Measurements from ENCODE around the gene PRKCA.
"Not testable (repeated sequence)": the region's sequence is repeated elsewhere in the genome, so short reads cannot be mapped to it uniquely, and the experiment has no call there.

The PRKCA gene

GRCh38 chr17:66455060-66455459 lies 152.6 kb downstream of the PRKCA start:
- no peak overlapping the region for H3K4me3 ChIP-seq (ENCODE audit: insufficient read depth, low read depth, low read length, poor library complexity, severe bottlenecking)
- peaks cover 5% of the 10 kb centered on the region for H3K36me3 ChIP-seq (ENCODE audit: control insufficient read depth, insufficient read depth, low read length)
- no peak overlapping the region for H3K27ac ChIP-seq (ENCODE audit: insufficient read depth, low read length, poor library complexity, severe bottlenecking)
- no peaks in the 10 kb centered on the region for H3K27me3 ChIP-seq (replicated peaks; ENCODE audit: control insufficient read depth, insufficient read depth, low read length, poor library complexity, severe bottlenecking)
- DNase-seq: no peak
- no peaks in the 10 kb centered on the region for H3K9me3 ChIP-seq (ENCODE audit: control insufficient read depth, low read length)
- H3K4me1 ChIP-seq (ENCODE audit: control insufficient read depth, insufficient read depth, low read length, poor library complexity, severe bottlenecking): no peaks in the 10 kb centered on the region

GRCh38 chr17:66457499-66457898 lies 155.1 kb downstream of the PRKCA start:
- not testable (repeated sequence) for H3K4me3 ChIP-seq (ENCODE audit: insufficient read depth, low read depth, low read length, poor library complexity, severe bottlenecking); H3K4me1 ChIP-seq (ENCODE audit: control insufficient read depth, insufficient read depth, low read length, poor library complexity, severe bottlenecking); H3K27ac ChIP-seq (ENCODE audit: insufficient read depth, low read length, poor library complexity, severe bottlenecking); H3K36me3 ChIP-seq (ENCODE audit: control insufficient read depth, insufficient read depth, low read length); H3K9me3 ChIP-seq (ENCODE audit: control insufficient read depth, low read length); DNase-seq; H3K27me3 ChIP-seq (replicated peaks; ENCODE audit: control insufficient read depth, insufficient read depth, low read length, poor library complexity, severe bottlenecking)

- Histone ChIP-seq H3K9me3 (ENCODE audit: control insufficient read depth, low read length) (no peaks in the 10 kb centered on the region), H3K4me3 (ENCODE audit: insufficient read depth, low read depth, low read length, poor library complexity, severe bottlenecking) (no peak overlapping the region), H3K27ac (ENCODE audit: insufficient read depth, low read length, poor library complexity, severe bottlenecking) (no peak overlapping the region), H3K4me1 (ENCODE audit: control insufficient read depth, insufficient read depth, low read length, poor library complexity, severe bottlenecking) (no peaks in the 10 kb centered on the region), H3K27me3 (replicated peaks; ENCODE audit: control insufficient read depth, insufficient read depth, low read length, poor library complexity, severe bottlenecking) (no peaks in the 10 kb centered on the region), H3K36me3 (ENCODE audit: control insufficient read depth, insufficient read depth, low read length) (peaks cover 5% of the 10 kb centered on the region)
- DNase-seq: no peak
Observed at GRCh38 chr17:66458782-66459181, 156.4 kb downstream of the PRKCA start.

GRCh38 chr17:66459811-66460270 lies 157.4 kb downstream of the PRKCA start:
- Histone ChIP-seq H3K36me3 (ENCODE audit: control insufficient read depth, insufficient read depth, low read length) (peaks cover 5% of the 10 kb centered on the region), H3K9me3 (ENCODE audit: control insufficient read depth, low read length) (no peaks in the 10 kb centered on the region), H3K27ac (ENCODE audit: insufficient read depth, low read length, poor library complexity, severe bottlenecking) (no peak overlapping the region), H3K4me1 (ENCODE audit: control insufficient read depth, insufficient read depth, low read length, poor library complexity, severe bottlenecking) (no peaks in the 10 kb centered on the region), H3K4me3 (ENCODE audit: insufficient read depth, low read depth, low read length, poor library complexity, severe bottlenecking) (no peak overlapping the region), H3K27me3 (replicated peaks; ENCODE audit: control insufficient read depth, insufficient read depth, low read length, poor library complexity, severe bottlenecking) (no peaks in the 10 kb centered on the region)
- DNase-seq: no peak

- Histone ChIP-seq H3K27ac (ENCODE audit: insufficient read depth, low read length, poor library complexity, severe bottlenecking) (no peak overlapping the region), H3K4me1 (ENCODE audit: control insufficient read depth, insufficient read depth, low read length, poor library complexity, severe bottlenecking) (no peaks in the 10 kb centered on the region), H3K9me3 (ENCODE audit: control insufficient read depth, low read length) (no peaks in the 10 kb centered on the region), H3K27me3 (replicated peaks; ENCODE audit: control insufficient read depth, insufficient read depth, low read length, poor library complexity, severe bottlenecking) (no peaks in the 10 kb centered on the region), H3K4me3 (ENCODE audit: insufficient read depth, low read depth, low read length, poor library complexity, severe bottlenecking) (no peak overlapping the region), H3K36me3 (ENCODE audit: control insufficient read depth, insufficient read depth, low read length) (peaks cover 5% of the 10 kb centered on the region)
- DNase-seq: no peak
Observed at GRCh38 chr17:66460558-66460957, 158.1 kb downstream of the PRKCA start.

- no peak overlapping the region for H3K27ac ChIP-seq (ENCODE audit: insufficient read depth, low read length, poor library complexity, severe bottlenecking)
- no peaks in the 10 kb centered on the region for H3K4me1 ChIP-seq (ENCODE audit: control insufficient read depth, insufficient read depth, low read length, poor library complexity, severe bottlenecking)
- no peak overlapping the region for H3K4me3 ChIP-seq (ENCODE audit: insufficient read depth, low read depth, low read length, poor library complexity, severe bottlenecking)
- DNase-seq: no peak
- H3K9me3 ChIP-seq (ENCODE audit: control insufficient read depth, low read length): no peaks in the 10 kb centered on the region
- H3K27me3 ChIP-seq (replicated peaks; ENCODE audit: control insufficient read depth, insufficient read depth, low read length, poor library complexity, severe bottlenecking): no peaks in the 10 kb centered on the region
- peaks cover 3% of the 10 kb centered on the region for H3K36me3 ChIP-seq (ENCODE audit: control insufficient read depth, insufficient read depth, low read length)
Observed at GRCh38 chr17:66461343-66461995, 159.1 kb downstream of the PRKCA start.

- no peaks in the 10 kb centered on the region for H3K9me3 ChIP-seq (ENCODE audit: control insufficient read depth, low read length)
- H3K36me3 ChIP-seq (ENCODE audit: control insufficient read depth, insufficient read depth, low read length): peaks cover 3% of the 10 kb centered on the region
- no peaks in the 10 kb centered on the region for H3K4me1 ChIP-seq (ENCODE audit: control insufficient read depth, insufficient read depth, low read length, poor library complexity, severe bottlenecking)
- H3K27ac ChIP-seq (ENCODE audit: insufficient read depth, low read length, poor library complexity, severe bottlenecking): no peak overlapping the region
- H3K4me3 ChIP-seq (ENCODE audit: insufficient read depth, low read depth, low read length, poor library complexity, severe bottlenecking): no peak overlapping the region
- no peaks in the 10 kb centered on the region for H3K27me3 ChIP-seq (replicated peaks; ENCODE audit: control insufficient read depth, insufficient read depth, low read length, poor library complexity, severe bottlenecking)
- no peak for DNase-seq
Observed at GRCh38 chr17:66462010-66462409, 159.6 kb downstream of the PRKCA start.

- H3K27me3 ChIP-seq (replicated peaks; ENCODE audit: control insufficient read depth, insufficient read depth, low read length, poor library complexity, severe bottlenecking): no peaks in the 10 kb centered on the region
- H3K36me3 ChIP-seq (ENCODE audit: control insufficient read depth, insufficient read depth, low read length): no peaks in the 10 kb centered on the region
- no peak overlapping the region for H3K27ac ChIP-seq (ENCODE audit: insufficient read depth, low read length, poor library complexity, severe bottlenecking)
- DNase-seq: no peak
- no peak overlapping the region for H3K4me3 ChIP-seq (ENCODE audit: insufficient read depth, low read depth, low read length, poor library complexity, severe bottlenecking)
- H3K4me1 ChIP-seq (ENCODE audit: control insufficient read depth, insufficient read depth, low read length, poor library complexity, severe bottlenecking): peaks cover 10% of the 10 kb centered on the region
- no peaks in the 10 kb centered on the region for H3K9me3 ChIP-seq (ENCODE audit: control insufficient read depth, low read length)
Observed at GRCh38 chr17:66464921-66465320, 162.5 kb downstream of the PRKCA start.

GRCh38 chr17:66465701-66466100 lies 163.3 kb downstream of the PRKCA start:
- no peaks in the 10 kb centered on the region for H3K9me3 ChIP-seq (ENCODE audit: control insufficient read depth, low read length)
- no peak overlapping the region for H3K27ac ChIP-seq (ENCODE audit: insufficient read depth, low read length, poor library complexity, severe bottlenecking)
- H3K4me1 ChIP-seq (ENCODE audit: control insufficient read depth, insufficient read depth, low read length, poor library complexity, severe bottlenecking): peaks cover 10% of the 10 kb centered on the region
- H3K27me3 ChIP-seq (replicated peaks; ENCODE audit: control insufficient read depth, insufficient read depth, low read length, poor library complexity, severe bottlenecking): no peaks in the 10 kb centered on the region
- H3K4me3 ChIP-seq (ENCODE audit: insufficient read depth, low read depth, low read length, poor library complexity, severe bottlenecking): no peak overlapping the region
- DNase-seq: no peak
- H3K36me3 ChIP-seq (ENCODE audit: control insufficient read depth, insufficient read depth, low read length): no peaks in the 10 kb centered on the region

GRCh38 chr17:66466106-66466820 lies 163.8 kb downstream of the PRKCA start:
- no peaks in the 10 kb centered on the region for H3K27me3 ChIP-seq (replicated peaks; ENCODE audit: control insufficient read depth, insufficient read depth, low read length, poor library complexity, severe bottlenecking)
- H3K27ac ChIP-seq (ENCODE audit: insufficient read depth, low read length, poor library complexity, severe bottlenecking): no peak overlapping the region
- H3K4me1 ChIP-seq (ENCODE audit: control insufficient read depth, insufficient read depth, low read length, poor library complexity, severe bottlenecking): peaks cover 10% of the 10 kb centered on the region
- H3K4me3 ChIP-seq (ENCODE audit: insufficient read depth, low read depth, low read length, poor library complexity, severe bottlenecking): no peak overlapping the region
- no peaks in the 10 kb centered on the region for H3K36me3 ChIP-seq (ENCODE audit: control insufficient read depth, insufficient read depth, low read length)
- no peak for DNase-seq
- H3K9me3 ChIP-seq (ENCODE audit: control insufficient read depth, low read length): no peaks in the 10 kb centered on the region
